HCT116 (cell line): ENCODE measurements around the gene GARIN1A. TPM values are rescaled to one million over a fixed set of nuclear protein-coding genes. Genes with fewer than 3 reads are reported as not detected.

ENCODE experiments used
- ATAC-seq: fragments of 200-7000 bp; cut with Tn5 transposase; 2 replicates; pipeline ENCODE4 v1.9.1; 2020; ENCODE audit warnings: mild to moderate bottlenecking, moderate library complexity
- BruUV-seq: library from RNA; stranded (reverse); fragments of 400-500 nt; replicated peaks from 2 replicates; lab custom pipeline; 2021; lab: Mats Ljungman, UMichigan
- CTCF ChIA-PET: fragments of 300-600 bp; sonication (Branson Sonifier 250); formaldehyde crosslinking; loops from one replicate; lab custom pipeline; 2021; ENCODE audit warnings: antibody characterized with exemption; lab: Charles Lee
- POLR2A ChIA-PET: fragments of 300-600, 350-600 bp; sonication (Branson Sonifier 250); formaldehyde crosslinking; loops from one replicate; lab custom pipeline; 2021; ENCODE audit warnings: antibody characterized with exemption; lab: Charles Lee
- RAD21 ChIA-PET, 2 experiments: fragments of 300-600 bp; sonication (Branson Sonifier 250); formaldehyde crosslinking; loops; one replicate each; lab custom pipeline; 2023; ENCODE audit warnings: low total read pairs in 2 of 2; ENCODE audit not compliant: uncharacterized antibody in 2 of 2, unreplicated experiment in 2 of 2, low non-redundant PET in 1 of 2; lab: Charles Lee
- DNase-seq: peaks from one replicate; pipeline ENCODE4 v3.0.0-alpha.2; 2010; ENCODE audit warnings: low read depth, low spot score
- H2AFZ ChIP-seq: fragments of 200-600 bp; shearing (Covaris generic), sonication (generic); 2 replicates; pipeline ENCODE4 v1.6.1; 2017; ENCODE audit warnings: low read depth, mixed run types, mixed read lengths, antibody characterized with exemption, low read length; ENCODE audit not compliant: poor library complexity, severe bottlenecking
- H3K27ac ChIP-seq: 2 replicates; pipeline ENCODE4 v1.5.1; 2012; ENCODE audit warnings: low read depth, low read length
- H3K27me3 ChIP-seq: fragments of 200-600 bp; sonication (generic); 2 replicates; pipeline ENCODE4 v1.6.1; 2016; ENCODE audit warnings: mixed run types, low read length, mixed read lengths; ENCODE audit not compliant: insufficient read depth
- H3K36me3 ChIP-seq, 2 experiments: fragments of 200-500 bp in 1 of 2; fragments of 200-600 bp in 1 of 2; sonication (Bioruptor generic) in 1 of 2; sonication (generic) in 1 of 2; 2 replicates each; pipeline versions ENCODE4 v1.5.1 to v1.6.1; 2014 to 2016; ENCODE audit warnings: low read length in 2 of 2, inconsistent platforms in 1 of 2, mixed read lengths in 1 of 2, mixed run types in 1 of 2; ENCODE audit not compliant: insufficient read depth in 2 of 2, control insufficient read depth in 1 of 2
- H3K4me1 ChIP-seq, 2 experiments: fragments of 200-600 bp in 1 of 2; sonication (generic) in 1 of 2; 2 replicates each; pipeline versions ENCODE4 v1.5.1 to v1.6.1; 2012 to 2017; ENCODE audit warnings: low read length in 2 of 2, inconsistent platforms in 1 of 2, mild to moderate bottlenecking in 1 of 2, mixed read lengths in 1 of 2, mixed run types in 1 of 2, moderate library complexity in 1 of 2; ENCODE audit not compliant: insufficient read depth in 2 of 2, control insufficient read depth in 1 of 2
- H3K4me2 ChIP-seq: fragments of 200-600 bp; sonication (generic); 2 replicates; pipeline ENCODE4 v1.6.1; 2017; ENCODE audit warnings: mixed run types, low read length, mixed read lengths
- H3K4me3 ChIP-seq, 2 experiments: fragments of 200-600 bp in 1 of 2; sonication (generic) in 1 of 2; replicated peaks in 1 of 2; 2 replicates each; pipeline ENCODE4 v1.5.1; 2011 to 2016; ENCODE audit warnings: low read length in 2 of 2, control low read depth in 1 of 2, low read depth in 1 of 2, mild to moderate bottlenecking in 1 of 2, mixed read lengths in 1 of 2, mixed run types in 1 of 2
- H3K79me2 ChIP-seq: fragments of 200-600 bp; sonication (generic); 2 replicates; pipeline ENCODE4 v1.6.1; 2017; ENCODE audit warnings: mild to moderate bottlenecking, mixed run types, low read length, moderate library complexity, mixed read lengths; ENCODE audit not compliant: insufficient read depth
- H3K9ac ChIP-seq: fragments of 200-600 bp; sonication (generic); 2 replicates; pipeline ENCODE4 v1.6.1; 2016; ENCODE audit warnings: low read length, mixed read lengths
- H3K9me2 ChIP-seq: fragments of 200-600 bp; sonication (generic), shearing (Covaris generic); 2 replicates; pipeline ENCODE4 v1.6.1; 2017; ENCODE audit warnings: mixed run types, mild to moderate bottlenecking, moderate library complexity; ENCODE audit not compliant: insufficient read depth
- H3K9me3 ChIP-seq, 2 experiments: fragments of 200-500 bp in 1 of 2; fragments of 200-600 bp in 1 of 2; sonication (Bioruptor generic) in 1 of 2; sonication (generic) in 1 of 2; 2 replicates each; pipeline ENCODE4 v1.6.1; 2014 to 2017; ENCODE audit warnings: low read length in 2 of 2, mixed read lengths in 2 of 2, inconsistent platforms in 1 of 2, low read depth in 1 of 2, mild to moderate bottlenecking in 1 of 2, mixed run types in 1 of 2, moderate library complexity in 1 of 2; ENCODE audit not compliant: control insufficient read depth in 1 of 2, insufficient read depth in 1 of 2
- H4K20me1 ChIP-seq: fragments of 200-600 bp; sonication (generic), shearing (Covaris generic); 2 replicates; pipeline ENCODE4 v1.6.1; 2017; ENCODE audit warnings: mixed run types, mild to moderate bottlenecking, moderate library complexity; ENCODE audit not compliant: insufficient read depth
- CBX3 ChIP-seq: IDR thresholded peaks from 2 replicates; pipeline ENCODE4 v1.6.1; 2012; ENCODE audit warnings: low read depth
- EGR1 ChIP-seq: IDR thresholded peaks from 2 replicates; pipeline ENCODE4 v1.6.1; 2012; ENCODE audit warnings: low read depth
- ELF1 ChIP-seq: IDR thresholded peaks from 2 replicates; pipeline ENCODE4 v1.6.1; 2012; ENCODE audit warnings: low read depth, borderline replicate concordance
- FOSL1 ChIP-seq: IDR thresholded peaks from 2 replicates; pipeline ENCODE4 v1.6.1; 2012; ENCODE audit warnings: low read depth
- JUND ChIP-seq: IDR thresholded peaks from 2 replicates; pipeline ENCODE4 v1.6.1; 2012
- POLR2A ChIP-seq: IDR thresholded peaks from 2 replicates; pipeline ENCODE4 v1.7.0; 2011; ENCODE audit warnings: borderline replicate concordance; ENCODE audit not compliant: insufficient read depth, insufficient read length; ENCODE audit errors: extremely low read depth
- SIN3A ChIP-seq: IDR thresholded peaks from 2 replicates; pipeline ENCODE4 v1.6.1; 2012; ENCODE audit warnings: low read depth
- TCF7L2 ChIP-seq: IDR thresholded peaks from 2 replicates; pipeline ENCODE4 v1.7.0; 2011; ENCODE audit warnings: borderline replicate concordance, inconsistent platforms; ENCODE audit not compliant: insufficient read depth, insufficient read length; ENCODE audit errors: extremely low read depth
- intact Hi-C: fragments of 100-400 bp; cut with micrococcal nuclease; formaldehyde crosslinking; loops from 2 replicates; pipeline ENCODE4 v1.10.0; 2022
- total RNA-seq: library from RNA; stranded (reverse); gene quantifications from one replicate; pipeline ENCODE4 v1.2.1, GENCODE V29; 2021; ENCODE audit not compliant: unreplicated experiment
- TF ChIP-seq, protein P1 (sequence below): IDR thresholded peaks from 2 replicates; pipeline ENCODE4 v1.6.1; 2011; ENCODE audit warnings: mild to moderate bottlenecking, low read length, moderate library complexity; ENCODE audit not compliant: insufficient replicate concordance; ENCODE audit errors: extremely low read depth
- TF ChIP-seq, protein P2 (sequence below): IDR thresholded peaks from 2 replicates; pipeline ENCODE4 v1.6.1; 2012
- TF ChIP-seq, protein P3 (sequence below), 3 experiments: fragments of 200-600 bp in 1 of 3; sonication (generic) in 1 of 3; IDR thresholded peaks in 2 of 3; conservative IDR thresholded peaks in 1 of 3; 2 replicates each; pipeline ENCODE4 v1.5.1; 2012 to 2017; ENCODE audit warnings: low read depth in 2 of 3, low read length in 2 of 3, antibody characterized with exemption in 1 of 3, borderline replicate concordance in 1 of 3, control low read depth in 1 of 3, mild to moderate bottlenecking in 1 of 3, mixed read lengths in 1 of 3, mixed run types in 1 of 3, moderate library complexity in 1 of 3; ENCODE audit not compliant: insufficient read depth in 1 of 3

Gene GARIN1A
- total RNA-seq, 1 experiment from 2014 or later: 0.49 TPM

GRCh38 chr7:128714701-128715495 is 42.8 kb downstream of the GARIN1A start:
- Histone ChIP-seq H4K20me1 (no peaks in the 10 kb centered on the region), H3K9me3 (no peaks in the 10 kb centered on the region), H2AFZ (no peak overlapping the region), H3K9me2 (no peaks in the 10 kb centered on the region), H3K79me2 (no peaks in the 10 kb centered on the region), H3K27me3 (no peaks in the 10 kb centered on the region), H3K4me1 (peaks cover 0 to 4% of the 10 kb centered on the region in 2 experiments; a peak in 1 of 4 replicates), H3K4me3 (no peak overlapping the region), H3K9ac (no peak overlapping the region), H3K4me2 (no peak overlapping the region), H3K27ac (no peak overlapping the region), H3K36me3 (no peaks in the 10 kb centered on the region)
- ATAC-seq: no peak
- ChIA-PET POLR2A (no interaction called here), RAD21 (no interaction called here), CTCF (no interaction called here)
- TF ChIP-seq ELF1 (no peak), JUND (no peak), SIN3A (no peak), TCF7L2 (no peak), POLR2A (no peak), EGR1 (no peak), FOSL1 (no peak), CBX3 (no peak)
- TF ChIP-seq, protein P1, sequence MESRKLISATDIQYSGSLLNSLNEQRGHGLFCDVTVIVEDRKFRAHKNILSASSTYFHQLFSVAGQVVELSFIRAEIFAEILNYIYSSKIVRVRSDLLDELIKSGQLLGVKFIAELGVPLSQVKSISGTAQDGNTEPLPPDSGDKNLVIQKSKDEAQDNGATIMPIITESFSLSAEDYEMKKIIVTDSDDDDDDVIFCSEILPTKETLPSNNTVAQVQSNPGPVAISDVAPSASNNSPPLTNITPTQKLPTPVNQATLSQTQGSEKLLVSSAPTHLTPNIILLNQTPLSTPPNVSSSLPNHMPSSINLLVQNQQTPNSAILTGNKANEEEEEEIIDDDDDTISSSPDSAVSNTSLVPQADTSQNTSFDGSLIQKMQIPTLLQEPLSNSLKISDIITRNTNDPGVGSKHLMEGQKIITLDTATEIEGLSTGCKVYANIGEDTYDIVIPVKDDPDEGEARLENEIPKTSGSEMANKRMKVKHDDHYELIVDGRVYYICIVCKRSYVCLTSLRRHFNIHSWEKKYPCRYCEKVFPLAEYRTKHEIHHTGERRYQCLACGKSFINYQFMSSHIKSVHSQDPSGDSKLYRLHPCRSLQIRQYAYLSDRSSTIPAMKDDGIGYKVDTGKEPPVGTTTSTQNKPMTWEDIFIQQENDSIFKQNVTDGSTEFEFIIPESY: no peak
- TF ChIP-seq, protein P2, sequence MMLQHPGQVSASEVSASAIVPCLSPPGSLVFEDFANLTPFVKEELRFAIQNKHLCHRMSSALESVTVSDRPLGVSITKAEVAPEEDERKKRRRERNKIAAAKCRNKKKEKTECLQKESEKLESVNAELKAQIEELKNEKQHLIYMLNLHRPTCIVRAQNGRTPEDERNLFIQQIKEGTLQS: no peak
- TF ChIP-seq, protein P3, sequence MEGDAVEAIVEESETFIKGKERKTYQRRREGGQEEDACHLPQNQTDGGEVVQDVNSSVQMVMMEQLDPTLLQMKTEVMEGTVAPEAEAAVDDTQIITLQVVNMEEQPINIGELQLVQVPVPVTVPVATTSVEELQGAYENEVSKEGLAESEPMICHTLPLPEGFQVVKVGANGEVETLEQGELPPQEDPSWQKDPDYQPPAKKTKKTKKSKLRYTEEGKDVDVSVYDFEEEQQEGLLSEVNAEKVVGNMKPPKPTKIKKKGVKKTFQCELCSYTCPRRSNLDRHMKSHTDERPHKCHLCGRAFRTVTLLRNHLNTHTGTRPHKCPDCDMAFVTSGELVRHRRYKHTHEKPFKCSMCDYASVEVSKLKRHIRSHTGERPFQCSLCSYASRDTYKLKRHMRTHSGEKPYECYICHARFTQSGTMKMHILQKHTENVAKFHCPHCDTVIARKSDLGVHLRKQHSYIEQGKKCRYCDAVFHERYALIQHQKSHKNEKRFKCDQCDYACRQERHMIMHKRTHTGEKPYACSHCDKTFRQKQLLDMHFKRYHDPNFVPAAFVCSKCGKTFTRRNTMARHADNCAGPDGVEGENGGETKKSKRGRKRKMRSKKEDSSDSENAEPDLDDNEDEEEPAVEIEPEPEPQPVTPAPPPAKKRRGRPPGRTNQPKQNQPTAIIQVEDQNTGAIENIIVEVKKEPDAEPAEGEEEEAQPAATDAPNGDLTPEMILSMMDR (IDR thresholded peaks at IDR 0.05 in 2 of 3, conservative IDR thresholded peaks at IDR 0.05 in 1 of 3; ENCODE audit: borderline replicate concordance in 1 of 3, insufficient read depth in 1 of 3, low read depth in 2 of 3, low read length in 2 of 3): no peak
- intact Hi-C loops: no loop called here
- BruUV-seq: no TSS peak
- no peak for DNase-seq
